ENCODE results near the gene SEMA3F. TPM values are rescaled to one million over a fixed set of nuclear protein-coding genes. Genes with fewer than 3 reads are reported as not detected.

The SEMA3F gene
- polyA plus RNA-seq, 2 of the 4 experiments (the other 2 are of a cell fraction): 2.9 to 10.6 TPM

DNA sequence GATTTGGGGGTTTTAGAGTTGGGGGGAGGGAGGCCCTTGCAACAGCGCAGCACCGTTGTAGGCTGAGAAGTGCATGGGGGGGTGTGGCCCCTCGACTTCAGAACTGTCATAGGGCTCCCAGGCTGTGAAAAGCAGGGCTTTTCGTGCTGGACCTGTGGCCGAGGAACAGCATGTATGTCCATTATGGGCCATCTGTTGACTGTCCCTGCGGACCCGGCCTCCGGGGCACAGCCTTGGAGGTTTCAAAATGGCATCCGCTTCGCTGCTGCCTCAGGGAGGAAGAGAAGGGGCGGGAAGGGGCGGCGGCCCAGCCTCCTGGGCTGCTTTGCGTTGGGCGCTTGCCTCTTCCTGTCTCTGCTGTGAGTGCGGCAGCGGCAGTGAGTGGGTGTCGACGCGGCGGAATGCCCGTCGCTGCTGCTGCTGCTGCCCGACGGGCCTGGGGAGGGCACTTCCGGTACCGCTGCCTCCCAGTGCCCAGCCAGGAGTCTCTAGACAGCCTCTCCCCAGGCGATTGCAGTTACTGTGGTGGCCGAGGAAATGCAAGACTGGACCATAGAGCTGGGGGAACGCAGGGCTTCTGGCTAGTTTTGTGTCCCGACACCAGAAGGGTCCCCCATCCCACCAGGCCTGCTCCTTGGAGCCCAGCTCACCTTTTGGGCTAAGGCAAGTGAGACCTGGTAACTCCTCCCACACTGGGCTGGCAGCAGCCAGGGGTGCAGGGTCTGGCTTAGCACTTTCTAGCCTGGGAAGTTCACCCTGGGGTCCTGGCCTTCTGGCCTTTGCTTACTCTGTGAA, 82.8 kb downstream of the SEMA3F start:
- H3K4me3 ChIP-seq: no peak overlapping the region
- CTCF ChIA-PET: interaction anchor here (0.6 to 16.1 kb wide), 5 partner anchors 11 to 187 kb away, joined by 3 to 219 read pairs (median 12); no protein-coding TSS in a partner anchor
- peak overlapping the region in 1 of 2 experiments; percentile 52; a peak in 3 of 6 replicates for H3K27ac ChIP-seq
- POLR2A ChIA-PET: no interaction called here
- no peaks in the 10 kb centered on the region for H3K9me3 ChIP-seq
- H3K4me1 ChIP-seq: peaks cover 30% of the 10 kb centered on the region
- DNase-seq (ENCODE audit: low read depth in 1 of 2, low spot score in 1 of 2) (no peak), FAIRE-seq (no peak), ATAC-seq (no peak)
- 96% methylated on average over 30 of the region's 31 CpGs for WGBS (ENCODE audit: missing lambda C conversion rate)
- peak overlapping the region; percentile 99 for H3K4me2 ChIP-seq
- TF ChIP-seq, protein P1, sequence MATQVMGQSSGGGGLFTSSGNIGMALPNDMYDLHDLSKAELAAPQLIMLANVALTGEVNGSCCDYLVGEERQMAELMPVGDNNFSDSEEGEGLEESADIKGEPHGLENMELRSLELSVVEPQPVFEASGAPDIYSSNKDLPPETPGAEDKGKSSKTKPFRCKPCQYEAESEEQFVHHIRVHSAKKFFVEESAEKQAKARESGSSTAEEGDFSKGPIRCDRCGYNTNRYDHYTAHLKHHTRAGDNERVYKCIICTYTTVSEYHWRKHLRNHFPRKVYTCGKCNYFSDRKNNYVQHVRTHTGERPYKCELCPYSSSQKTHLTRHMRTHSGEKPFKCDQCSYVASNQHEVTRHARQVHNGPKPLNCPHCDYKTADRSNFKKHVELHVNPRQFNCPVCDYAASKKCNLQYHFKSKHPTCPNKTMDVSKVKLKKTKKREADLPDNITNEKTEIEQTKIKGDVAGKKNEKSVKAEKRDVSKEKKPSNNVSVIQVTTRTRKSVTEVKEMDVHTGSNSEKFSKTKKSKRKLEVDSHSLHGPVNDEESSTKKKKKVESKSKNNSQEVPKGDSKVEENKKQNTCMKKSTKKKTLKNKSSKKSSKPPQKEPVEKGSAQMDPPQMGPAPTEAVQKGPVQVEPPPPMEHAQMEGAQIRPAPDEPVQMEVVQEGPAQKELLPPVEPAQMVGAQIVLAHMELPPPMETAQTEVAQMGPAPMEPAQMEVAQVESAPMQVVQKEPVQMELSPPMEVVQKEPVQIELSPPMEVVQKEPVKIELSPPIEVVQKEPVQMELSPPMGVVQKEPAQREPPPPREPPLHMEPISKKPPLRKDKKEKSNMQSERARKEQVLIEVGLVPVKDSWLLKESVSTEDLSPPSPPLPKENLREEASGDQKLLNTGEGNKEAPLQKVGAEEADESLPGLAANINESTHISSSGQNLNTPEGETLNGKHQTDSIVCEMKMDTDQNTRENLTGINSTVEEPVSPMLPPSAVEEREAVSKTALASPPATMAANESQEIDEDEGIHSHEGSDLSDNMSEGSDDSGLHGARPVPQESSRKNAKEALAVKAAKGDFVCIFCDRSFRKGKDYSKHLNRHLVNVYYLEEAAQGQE (IDR thresholded peaks at IDR 0.05): no peak
- TF ChIP-seq BHLHE40 (IDR thresholded peaks at IDR 0.05; ENCODE audit: low read depth, low read length) (no peak), HDAC2 (IDR thresholded peaks at IDR 0.05) (no peak), MAZ (IDR thresholded peaks at IDR 0.05; ENCODE audit: borderline replicate concordance, low read depth, low read length) (no peak), EHF (CRISPR knock-in tag; IDR thresholded peaks at IDR 0.05) (no peak), RCOR1 (IDR thresholded peaks at IDR 0.05; ENCODE audit: low read depth, low read length) (no peak), RFX5 (IDR thresholded peaks at IDR 0.05) (no peak), RAD21 (conservative IDR thresholded peaks at IDR 0.05 in 1 of 2, IDR thresholded peaks at IDR 0.05 in 1 of 2) (no peak), CHD4 (IDR thresholded peaks at IDR 0.05; ENCODE audit: borderline replicate concordance) (no peak), FOSB (CRISPR knock-in tag; IDR thresholded peaks at IDR 0.05) (no peak), EHMT2 (IDR thresholded peaks at IDR 0.05; ENCODE audit: low read depth) (no peak), KDM1A (IDR thresholded peaks at IDR 0.05; ENCODE audit: low read depth) (no peak), POLR2A (IDR thresholded peaks at IDR 0.05; ENCODE audit: low read length) (no peak), HOXA7 (CRISPR knock-in tag; IDR thresholded peaks at IDR 0.05) (no peak), TP53 (CRISPR knock-in tag; IDR thresholded peaks at IDR 0.05) (no peak)
- TF ChIP-seq, protein P2, sequence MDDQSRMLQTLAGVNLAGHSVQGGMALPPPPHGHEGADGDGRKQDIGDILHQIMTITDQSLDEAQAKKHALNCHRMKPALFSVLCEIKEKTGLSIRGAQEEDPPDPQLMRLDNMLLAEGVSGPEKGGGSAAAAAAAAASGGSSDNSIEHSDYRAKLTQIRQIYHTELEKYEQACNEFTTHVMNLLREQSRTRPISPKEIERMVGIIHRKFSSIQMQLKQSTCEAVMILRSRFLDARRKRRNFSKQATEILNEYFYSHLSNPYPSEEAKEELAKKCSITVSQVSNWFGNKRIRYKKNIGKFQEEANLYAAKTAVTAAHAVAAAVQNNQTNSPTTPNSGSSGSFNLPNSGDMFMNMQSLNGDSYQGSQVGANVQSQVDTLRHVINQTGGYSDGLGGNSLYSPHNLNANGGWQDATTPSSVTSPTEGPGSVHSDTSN (IDR thresholded peaks at IDR 0.05): no peak

DNA sequence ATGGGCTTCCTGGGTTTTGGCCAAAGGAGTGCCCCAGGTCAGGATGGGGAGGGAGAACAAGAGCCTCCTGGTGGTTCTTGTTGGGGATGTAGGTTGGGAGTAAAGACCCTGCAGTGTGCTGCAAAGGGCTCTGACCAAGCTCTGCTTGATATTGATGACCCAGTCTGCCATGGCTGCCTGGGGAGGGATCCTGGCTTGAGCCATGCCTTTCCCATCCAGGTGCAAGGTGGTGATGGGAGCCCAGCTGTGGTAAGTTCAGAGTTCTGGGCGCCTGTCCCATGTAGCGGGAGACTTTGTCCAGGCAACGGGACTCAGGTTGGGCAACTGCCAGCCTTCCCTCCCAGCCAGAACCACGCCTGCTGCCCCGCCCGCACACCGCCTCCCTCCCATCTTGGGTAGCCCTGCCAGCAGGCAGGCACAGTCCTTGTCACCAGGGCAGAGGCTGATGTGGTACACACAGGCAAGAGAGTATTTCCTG, 83.5 kb downstream of the SEMA3F start:
- DNase-seq (ENCODE audit: low read depth in 1 of 2, low spot score in 1 of 2) (peak in 1 of 2 experiments; percentile 41), ATAC-seq (no peak), FAIRE-seq (no peak)
- peak overlapping the region in 1 of 2 experiments; percentile 52; a peak in 3 of 6 replicates for H3K27ac ChIP-seq
- no peak overlapping the region for H3K4me3 ChIP-seq
- H3K4me2 ChIP-seq: peak overlapping the region; percentile 99
- H3K9me3 ChIP-seq: no peaks in the 10 kb centered on the region
- ChIA-PET POLR2A (no interaction called here), CTCF (interaction anchor here (7.8 to 16.1 kb wide), 2 partner anchors 11 to 13 kb away, joined by 55 to 219 read pairs; no protein-coding TSS in a partner anchor)
- 24% methylated on average over 4 of the region's 7 CpGs for WGBS (ENCODE audit: missing lambda C conversion rate)
- peaks cover 30% of the 10 kb centered on the region for H3K4me1 ChIP-seq
- TF ChIP-seq SMC3 (IDR thresholded peaks at IDR 0.05) (no peak), HOXB5 (CRISPR knock-in tag; IDR thresholded peaks at IDR 0.05) (no peak)

Small RNA genes lying within 50 kb of the gene (small RNA-seq; reads per million reads assigned to genes)
- gene MIR566 (0 reads per million in 6 experiments), gene MIR5787 (0 reads per million in 6 experiments)

Other genes with a start within 250 kb of the SEMA3F start
- gene MON1A, start 225.5 kb upstream of the SEMA3F start, polyA plus RNA-seq (2011; rRNA removed): 4.2 and 5.1 TPM in 2 replicates
- gene MON1A, start 225.5 kb upstream of the SEMA3F start, polyA plus RNA-seq (2017; fragmentation: RNase III; extraction: RNeasy Plus Mini Kit Qiagen cat#74134 plus additional on column Dnase treatment): 4.7 to 5.1 TPM (median 4.7 TPM) in 3 replicates
- gene RBM6, start 215.2 kb upstream of the SEMA3F start, polyA plus RNA-seq (2011; rRNA removed): 42.2 and 44.2 TPM in 2 replicates
- 36.3 to 41.4 TPM (median 40.4 TPM) in 3 replicates for gene RBM6, start 215.2 kb upstream of the SEMA3F start, polyA plus RNA-seq (2017; fragmentation: RNase III; extraction: RNeasy Plus Mini Kit Qiagen cat#74134 plus additional on column Dnase treatment)
- gene RBM5, start 66.4 kb upstream of the SEMA3F start, polyA plus RNA-seq (2011; rRNA removed): 92.1 and 123 TPM in 2 replicates
- gene RBM5, start 66.4 kb upstream of the SEMA3F start, polyA plus RNA-seq (2017; fragmentation: RNase III; extraction: RNeasy Plus Mini Kit Qiagen cat#74134 plus additional on column Dnase treatment): 66.3 to 87.3 TPM (median 78.9 TPM) in 3 replicates
- not detected in 2 replicates for gene GNAT1, start 36.3 kb downstream of the SEMA3F start, polyA plus RNA-seq (2011; rRNA removed)
- gene GNAT1, start 36.3 kb downstream of the SEMA3F start, polyA plus RNA-seq (2017; fragmentation: RNase III; extraction: RNeasy Plus Mini Kit Qiagen cat#74134 plus additional on column Dnase treatment): not detected in 3 replicates
- 0.05 and 0.12 TPM in 2 replicates for gene SLC38A3, start 49.9 kb downstream of the SEMA3F start, polyA plus RNA-seq (2011; rRNA removed)
- 0.10 to 0.13 TPM in 2 of 3 replicates, not detected in the other for gene SLC38A3, start 49.9 kb downstream of the SEMA3F start, polyA plus RNA-seq (2017; fragmentation: RNase III; extraction: RNeasy Plus Mini Kit Qiagen cat#74134 plus additional on column Dnase treatment)
- 67.0 and 67.8 TPM in 2 replicates for gene GNAI2, start 80.9 kb downstream of the SEMA3F start, polyA plus RNA-seq (2011; rRNA removed)
- 44.6 to 48.8 TPM (median 47.4 TPM) in 3 replicates for gene GNAI2, start 80.9 kb downstream of the SEMA3F start, polyA plus RNA-seq (2017; fragmentation: RNase III; extraction: RNeasy Plus Mini Kit Qiagen cat#74134 plus additional on column Dnase treatment)
- 6.5 and 6.8 TPM in 2 replicates for gene SEMA3B, start 113.8 kb downstream of the SEMA3F start, polyA plus RNA-seq (2011; rRNA removed)
- 6.5 to 8.4 TPM (median 7.4 TPM) in 3 replicates for gene SEMA3B, start 113.8 kb downstream of the SEMA3F start, polyA plus RNA-seq (2017; fragmentation: RNase III; extraction: RNeasy Plus Mini Kit Qiagen cat#74134 plus additional on column Dnase treatment)
- gene LSMEM2, start 123.8 kb downstream of the SEMA3F start, polyA plus RNA-seq (2011; rRNA removed): not detected in 2 replicates
- gene LSMEM2, start 123.8 kb downstream of the SEMA3F start, polyA plus RNA-seq (2017; fragmentation: RNase III; extraction: RNeasy Plus Mini Kit Qiagen cat#74134 plus additional on column Dnase treatment): 0.09 TPM in 1 of 3 replicates, not detected in the others
- 42.2 and 44.5 TPM in 2 replicates for gene IFRD2, start 137.1 kb downstream of the SEMA3F start, polyA plus RNA-seq (2011; rRNA removed)
- 79.7 to 86.2 TPM (median 80.9 TPM) in 3 replicates for gene IFRD2, start 137.1 kb downstream of the SEMA3F start, polyA plus RNA-seq (2017; fragmentation: RNase III; extraction: RNeasy Plus Mini Kit Qiagen cat#74134 plus additional on column Dnase treatment)
- gene HYAL3, start 144.1 kb downstream of the SEMA3F start, polyA plus RNA-seq (2011; rRNA removed): 3.0 and 5.2 TPM in 2 replicates
- 4.8 to 5.4 TPM (median 5.0 TPM) in 3 replicates for gene HYAL3, start 144.1 kb downstream of the SEMA3F start, polyA plus RNA-seq (2017; fragmentation: RNase III; extraction: RNeasy Plus Mini Kit Qiagen cat#74134 plus additional on column Dnase treatment)
- 3.1 and 4.5 TPM in 2 replicates for gene NAA80, start 144.1 kb downstream of the SEMA3F start, polyA plus RNA-seq (2011; rRNA removed)
- 4.5 to 5.4 TPM (median 5.3 TPM) in 3 replicates for gene NAA80, start 144.1 kb downstream of the SEMA3F start, polyA plus RNA-seq (2017; fragmentation: RNase III; extraction: RNeasy Plus Mini Kit Qiagen cat#74134 plus additional on column Dnase treatment)
- 1.1 and 1.6 TPM in 2 replicates for gene HYAL1, start 148.2 kb downstream of the SEMA3F start, polyA plus RNA-seq (2011; rRNA removed)
- gene HYAL1, start 148.2 kb downstream of the SEMA3F start, polyA plus RNA-seq (2017; fragmentation: RNase III; extraction: RNeasy Plus Mini Kit Qiagen cat#74134 plus additional on column Dnase treatment): 0.42 to 0.62 TPM (median 0.54 TPM) in 3 replicates
- gene HYAL2, start 167.4 kb downstream of the SEMA3F start, polyA plus RNA-seq (2011; rRNA removed): 31.0 and 34.6 TPM in 2 replicates
- 21.4 to 24.5 TPM (median 24.4 TPM) in 3 replicates for gene HYAL2, start 167.4 kb downstream of the SEMA3F start, polyA plus RNA-seq (2017; fragmentation: RNase III; extraction: RNeasy Plus Mini Kit Qiagen cat#74134 plus additional on column Dnase treatment)
- gene TUSC2, start 172.9 kb downstream of the SEMA3F start, polyA plus RNA-seq (2011; rRNA removed): 23.5 and 26.7 TPM in 2 replicates
- gene TUSC2, start 172.9 kb downstream of the SEMA3F start, polyA plus RNA-seq (2017; fragmentation: RNase III; extraction: RNeasy Plus Mini Kit Qiagen cat#74134 plus additional on column Dnase treatment): 18.2 to 19.9 TPM (median 18.8 TPM) in 3 replicates
- gene RASSF1, start 185.5 kb downstream of the SEMA3F start, polyA plus RNA-seq (2011; rRNA removed): 11.9 and 15.4 TPM in 2 replicates
- 14.4 to 15.7 TPM (median 15.5 TPM) in 3 replicates for gene RASSF1, start 185.5 kb downstream of the SEMA3F start, polyA plus RNA-seq (2017; fragmentation: RNase III; extraction: RNeasy Plus Mini Kit Qiagen cat#74134 plus additional on column Dnase treatment)
- 0.41 and 0.43 TPM in 2 replicates for gene ZMYND10, start 190.4 kb downstream of the SEMA3F start, polyA plus RNA-seq (2011; rRNA removed)
- gene ZMYND10, start 190.4 kb downstream of the SEMA3F start, polyA plus RNA-seq (2017; fragmentation: RNase III; extraction: RNeasy Plus Mini Kit Qiagen cat#74134 plus additional on column Dnase treatment): 0.71 to 0.84 TPM (median 0.77 TPM) in 3 replicates
- 19.9 and 28.5 TPM in 2 replicates for gene NPRL2, start 195.5 kb downstream of the SEMA3F start, polyA plus RNA-seq (2011; rRNA removed)
- gene NPRL2, start 195.5 kb downstream of the SEMA3F start, polyA plus RNA-seq (2017; fragmentation: RNase III; extraction: RNeasy Plus Mini Kit Qiagen cat#74134 plus additional on column Dnase treatment): 17.5 to 19.5 TPM (median 17.7 TPM) in 3 replicates
- 14.4 and 23.1 TPM in 2 replicates for gene CYB561D2, start 195.5 kb downstream of the SEMA3F start, polyA plus RNA-seq (2011; rRNA removed)
- gene CYB561D2, start 195.5 kb downstream of the SEMA3F start, polyA plus RNA-seq (2017; fragmentation: RNase III; extraction: RNeasy Plus Mini Kit Qiagen cat#74134 plus additional on column Dnase treatment): 17.2 to 17.9 TPM (median 17.7 TPM) in 3 replicates
- 17.4 and 18.8 TPM in 2 replicates for gene TMEM115, start 204.2 kb downstream of the SEMA3F start, polyA plus RNA-seq (2011; rRNA removed)
- 22.0 to 26.8 TPM (median 26.8 TPM) in 3 replicates for gene TMEM115, start 204.2 kb downstream of the SEMA3F start, polyA plus RNA-seq (2017; fragmentation: RNase III; extraction: RNeasy Plus Mini Kit Qiagen cat#74134 plus additional on column Dnase treatment)

Data from A549 (cell line).